Measurements from ENCODE around the gene BCL2L12.

- TF ChIP-seq, protein P1, sequence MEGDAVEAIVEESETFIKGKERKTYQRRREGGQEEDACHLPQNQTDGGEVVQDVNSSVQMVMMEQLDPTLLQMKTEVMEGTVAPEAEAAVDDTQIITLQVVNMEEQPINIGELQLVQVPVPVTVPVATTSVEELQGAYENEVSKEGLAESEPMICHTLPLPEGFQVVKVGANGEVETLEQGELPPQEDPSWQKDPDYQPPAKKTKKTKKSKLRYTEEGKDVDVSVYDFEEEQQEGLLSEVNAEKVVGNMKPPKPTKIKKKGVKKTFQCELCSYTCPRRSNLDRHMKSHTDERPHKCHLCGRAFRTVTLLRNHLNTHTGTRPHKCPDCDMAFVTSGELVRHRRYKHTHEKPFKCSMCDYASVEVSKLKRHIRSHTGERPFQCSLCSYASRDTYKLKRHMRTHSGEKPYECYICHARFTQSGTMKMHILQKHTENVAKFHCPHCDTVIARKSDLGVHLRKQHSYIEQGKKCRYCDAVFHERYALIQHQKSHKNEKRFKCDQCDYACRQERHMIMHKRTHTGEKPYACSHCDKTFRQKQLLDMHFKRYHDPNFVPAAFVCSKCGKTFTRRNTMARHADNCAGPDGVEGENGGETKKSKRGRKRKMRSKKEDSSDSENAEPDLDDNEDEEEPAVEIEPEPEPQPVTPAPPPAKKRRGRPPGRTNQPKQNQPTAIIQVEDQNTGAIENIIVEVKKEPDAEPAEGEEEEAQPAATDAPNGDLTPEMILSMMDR (IDR thresholded peaks at IDR 0.05), result no peak
- TF ChIP-seq ZFX (IDR thresholded peaks at IDR 0.05; ENCODE audit: borderline replicate concordance), result no peak
Measured at GRCh38 chr19:49635530-49636232, 30.1 kb upstream of the BCL2L12 start.
